Left ventricle myocardium superior (tissue), 1 donor: ENCODE measurements around the gene DGKI. TPM values are rescaled to one million over a fixed set of nuclear protein-coding genes. Genes with fewer than 3 reads are reported as not detected.

Source experiments
- ATAC-seq: fragments of 200-7000 bp; cut with Tn5 transposase; one replicate; pipeline ENCODE4 v1.9.1; 2020; ENCODE audit warnings: mild to moderate bottlenecking, moderate library complexity
- DNase-seq: peaks from one replicate; pipeline ENCODE4 v3.0.0-alpha.2; 2020
- intact Hi-C: fragments of 100-400 bp; cut with micrococcal nuclease; formaldehyde crosslinking; loops from one replicate; pipeline ENCODE4 v1.11.0; 2022
- total RNA-seq: library from RNA; stranded (reverse); fragmentation: NEBNext Ultra II Directional; extraction: Animal tissue kit (Norgen Biotek cat#: 25700); gene quantifications from one replicate; pipeline ENCODE4 v1.2.1, GENCODE V29; 2021
- donor health status: DM: no; HTN: yes; CAD: no; lungs with severe emphysema.

The DGKI gene
- total RNA-seq, 1 donor from 2014 or later: 0.47 TPM

DNA sequence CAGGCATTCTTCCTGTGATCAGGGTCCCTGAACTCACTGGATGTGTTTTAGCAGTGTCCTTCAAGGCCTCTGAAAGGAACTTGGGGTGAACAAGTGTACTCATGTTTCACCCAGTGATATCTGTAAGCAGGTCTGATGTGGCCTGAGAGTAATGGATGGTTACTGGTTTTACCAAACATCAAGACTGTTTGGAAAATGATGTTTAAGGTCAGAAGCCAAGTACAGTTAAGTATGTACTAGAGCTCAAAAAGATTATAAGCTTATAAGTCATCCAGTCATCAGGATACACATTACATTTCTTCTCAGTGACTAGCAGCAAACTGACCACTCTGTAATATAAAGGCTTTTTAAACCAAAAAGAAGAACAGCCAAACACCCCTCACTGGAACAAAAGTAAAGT, 423.5 kb downstream of the DGKI start:
- intact Hi-C loops: no loop called here
- ATAC-seq (no peak), DNase-seq (no peak)

DNA sequence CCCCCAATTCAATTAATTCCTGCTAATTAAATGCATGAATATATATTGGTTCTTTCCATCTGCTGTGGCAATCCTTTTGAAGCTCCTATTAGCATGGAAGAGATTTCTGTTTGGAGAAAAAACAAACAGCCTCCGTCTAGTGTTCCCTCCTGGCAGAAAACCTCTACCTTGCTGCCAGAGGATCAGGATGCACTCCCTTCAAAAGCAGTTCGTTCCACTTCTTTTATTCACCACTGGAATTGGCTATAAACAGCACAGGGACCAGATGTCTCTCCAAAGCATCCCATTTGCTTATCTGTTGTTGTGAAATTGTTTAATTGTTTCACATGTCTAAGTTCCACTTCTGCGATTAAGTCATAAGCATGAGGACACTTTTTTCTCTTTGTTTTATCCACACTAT, 425.4 kb downstream of the DGKI start:
- peak; percentile 93 for ATAC-seq
- no peak for DNase-seq
- intact Hi-C loops: no loop called here

DNA sequence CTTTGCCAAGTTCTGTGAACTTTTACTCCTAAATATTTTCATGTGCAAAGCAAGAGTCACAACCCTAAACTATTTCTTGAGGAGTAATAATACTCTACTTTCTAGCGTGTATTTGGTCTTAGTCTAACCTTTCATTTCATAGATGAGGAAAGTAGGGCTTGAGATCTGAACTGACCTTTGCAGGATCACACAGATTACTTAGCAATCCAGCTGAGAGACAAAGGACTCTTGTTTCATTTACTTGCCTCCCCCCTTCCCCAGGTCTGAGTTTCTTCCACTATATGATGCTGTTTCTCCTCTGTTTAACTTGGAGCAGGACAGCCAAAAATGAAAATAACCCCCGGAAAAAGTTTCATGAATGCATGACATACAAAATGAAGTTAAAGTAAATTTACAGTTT, 427.9 kb downstream of the DGKI start:
- intact Hi-C loops: no loop called here
- ATAC-seq (no peak), DNase-seq (no peak)

DNA sequence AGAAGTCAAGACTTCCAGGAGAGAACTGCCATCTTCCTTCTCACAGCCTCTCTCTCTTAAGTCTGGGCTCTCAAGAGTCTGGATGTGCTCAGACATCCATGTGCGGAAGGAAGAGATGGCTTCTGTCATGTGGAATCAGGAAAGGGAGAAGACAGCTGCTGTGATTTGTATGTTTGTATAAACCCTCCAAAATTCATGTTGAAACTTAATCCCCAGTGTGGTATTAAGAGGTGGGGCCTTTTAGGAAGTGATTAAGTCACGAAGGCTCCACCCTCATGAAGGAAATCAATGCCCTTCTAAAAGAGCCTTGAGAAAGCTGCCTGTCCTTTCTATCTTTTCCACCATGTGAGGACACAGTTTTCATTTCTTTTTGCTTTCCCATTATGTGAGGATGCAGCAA, 429.3 kb downstream of the DGKI start:
- intact Hi-C loops: no loop called here
- DNase-seq: no peak
- ATAC-seq: peak; percentile 76

DNA sequence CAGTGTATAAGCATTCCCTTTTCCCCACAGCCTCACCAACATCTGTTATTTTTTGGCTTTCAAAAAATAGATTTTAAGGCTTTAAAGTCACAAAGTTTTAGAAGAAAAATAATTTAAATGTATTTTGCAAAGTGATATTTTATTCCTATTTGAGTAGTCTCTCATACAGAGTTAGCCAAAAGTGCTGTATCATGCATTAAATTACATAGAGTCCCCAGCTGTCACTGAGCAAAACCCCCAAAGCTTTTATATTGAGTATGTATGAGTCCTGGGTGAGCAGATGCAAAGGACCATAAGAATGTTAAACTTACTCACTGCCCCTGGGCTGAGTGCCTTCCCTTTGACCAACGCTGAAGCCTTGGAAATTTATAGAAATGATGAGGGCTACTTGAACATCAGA, 432.9 kb downstream of the DGKI start:
- no peak for DNase-seq
- ATAC-seq: no peak
- intact Hi-C loops: no loop called here

DNA sequence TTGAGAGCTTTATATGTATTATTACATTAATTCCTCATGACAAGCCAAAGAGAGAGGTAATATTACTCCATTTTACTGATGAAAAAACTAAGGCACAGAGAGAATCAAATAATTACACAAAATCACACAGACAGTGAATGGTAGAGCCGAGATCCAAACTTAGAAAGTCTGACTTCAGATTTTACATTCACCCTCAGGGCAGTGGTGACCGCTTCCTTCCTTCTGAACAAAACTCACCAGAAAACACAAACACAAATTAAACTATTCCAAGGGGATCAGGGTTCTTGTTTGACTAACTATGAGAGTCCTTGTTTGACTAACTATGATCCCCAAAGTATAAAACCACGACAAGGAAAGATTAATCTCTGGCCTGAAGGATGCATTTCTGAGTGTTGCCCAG, 435.3 kb downstream of the DGKI start:
- DNase-seq (no peak), ATAC-seq (no peak)
- intact Hi-C loops: no loop called here

DNA sequence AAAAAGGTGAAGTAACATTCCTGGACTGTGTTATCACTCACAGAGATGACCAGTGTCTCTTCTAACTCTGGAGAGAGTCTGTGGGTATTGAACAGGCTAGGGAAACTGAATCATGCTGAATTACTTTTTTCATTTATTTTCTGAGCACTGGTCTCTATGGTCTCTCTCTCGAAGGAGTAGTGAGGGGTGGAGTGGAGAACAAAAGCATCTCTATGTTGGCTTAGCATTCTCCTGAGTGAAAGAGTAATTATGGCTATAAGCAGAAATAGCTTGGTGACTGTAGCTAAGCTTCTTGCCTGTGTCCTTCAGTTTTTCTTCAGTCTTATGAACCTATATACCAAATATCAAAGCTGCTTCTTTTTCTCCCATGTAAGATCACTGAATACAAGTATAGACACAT, 438.6 kb downstream of the DGKI start:
- intact Hi-C loops: no loop called here
- no peak for DNase-seq
- ATAC-seq: no peak

DNA sequence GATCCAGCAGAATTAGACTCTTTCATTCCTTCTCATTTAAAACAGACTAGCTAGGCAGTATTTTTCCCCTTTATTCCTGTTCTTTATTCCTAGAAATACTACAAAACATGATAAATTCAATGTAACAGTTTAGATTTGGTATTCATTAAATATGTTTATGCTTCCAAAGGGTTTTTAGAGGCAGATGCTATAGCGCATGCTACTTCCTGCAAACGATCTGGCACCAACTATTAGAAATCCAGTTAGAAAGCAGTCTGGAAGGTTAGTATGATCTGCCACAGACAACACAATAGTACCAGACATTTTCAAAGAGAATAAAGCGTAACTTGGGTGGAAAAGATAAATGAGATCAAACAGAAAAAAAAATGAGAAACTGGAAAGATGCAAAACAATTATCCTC, 439.7 kb downstream of the DGKI start:
- DNase-seq (no peak), ATAC-seq (no peak)
- intact Hi-C loops: no loop called here

DNA sequence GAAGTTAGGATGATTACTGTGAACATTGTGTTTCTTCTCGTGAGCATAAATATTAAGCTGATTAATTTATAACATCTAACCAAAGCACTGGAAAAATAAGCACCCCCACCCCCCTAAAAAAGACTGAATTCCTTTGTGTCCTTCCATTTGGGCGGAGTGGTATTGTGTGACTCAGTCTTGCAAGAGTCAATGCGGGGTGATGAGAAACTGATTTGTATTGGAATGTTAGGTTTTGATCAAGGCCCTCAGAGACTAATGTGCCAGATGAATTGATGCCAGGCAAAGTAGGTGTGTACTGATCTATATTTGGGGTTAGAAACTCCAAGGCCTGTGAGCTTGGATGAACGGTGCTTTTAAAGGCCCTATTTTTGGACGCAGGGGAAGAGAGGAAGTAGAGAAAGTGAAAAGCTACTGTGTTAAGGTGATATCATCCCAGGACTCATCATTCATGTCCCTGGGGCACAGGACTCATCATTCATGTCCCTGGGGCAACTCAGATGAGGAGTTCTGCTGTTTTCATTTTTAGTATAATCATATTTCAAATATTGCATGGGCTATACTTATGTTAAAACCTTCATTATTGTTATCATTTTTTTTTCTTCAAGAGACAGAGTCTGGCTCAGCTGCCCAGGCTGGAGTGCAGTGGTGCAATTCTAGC, 442.0 kb downstream of the DGKI start:
- intact Hi-C loops: no loop called here
- ATAC-seq (no peak), DNase-seq (no peak)

DNA sequence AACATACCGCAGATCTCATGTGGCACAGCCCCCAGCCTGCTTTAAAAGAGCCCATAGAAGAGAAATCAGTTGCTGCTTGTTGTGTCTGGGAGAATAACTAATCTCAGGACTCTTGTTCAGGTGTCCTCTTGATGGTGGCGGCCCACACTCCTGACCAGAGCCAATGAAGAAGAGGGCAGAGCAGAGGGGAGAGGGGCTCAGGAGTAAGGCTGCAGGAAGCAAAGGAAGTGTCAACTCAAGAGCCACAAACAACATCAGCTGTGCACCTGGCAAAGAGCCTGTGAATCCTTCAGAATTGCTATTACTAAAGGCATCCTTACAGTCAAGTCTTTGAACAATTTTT, 443.4 kb downstream of the DGKI start:
- DNase-seq (no peak), ATAC-seq (no peak)
- intact Hi-C loops: no loop called here

DNA sequence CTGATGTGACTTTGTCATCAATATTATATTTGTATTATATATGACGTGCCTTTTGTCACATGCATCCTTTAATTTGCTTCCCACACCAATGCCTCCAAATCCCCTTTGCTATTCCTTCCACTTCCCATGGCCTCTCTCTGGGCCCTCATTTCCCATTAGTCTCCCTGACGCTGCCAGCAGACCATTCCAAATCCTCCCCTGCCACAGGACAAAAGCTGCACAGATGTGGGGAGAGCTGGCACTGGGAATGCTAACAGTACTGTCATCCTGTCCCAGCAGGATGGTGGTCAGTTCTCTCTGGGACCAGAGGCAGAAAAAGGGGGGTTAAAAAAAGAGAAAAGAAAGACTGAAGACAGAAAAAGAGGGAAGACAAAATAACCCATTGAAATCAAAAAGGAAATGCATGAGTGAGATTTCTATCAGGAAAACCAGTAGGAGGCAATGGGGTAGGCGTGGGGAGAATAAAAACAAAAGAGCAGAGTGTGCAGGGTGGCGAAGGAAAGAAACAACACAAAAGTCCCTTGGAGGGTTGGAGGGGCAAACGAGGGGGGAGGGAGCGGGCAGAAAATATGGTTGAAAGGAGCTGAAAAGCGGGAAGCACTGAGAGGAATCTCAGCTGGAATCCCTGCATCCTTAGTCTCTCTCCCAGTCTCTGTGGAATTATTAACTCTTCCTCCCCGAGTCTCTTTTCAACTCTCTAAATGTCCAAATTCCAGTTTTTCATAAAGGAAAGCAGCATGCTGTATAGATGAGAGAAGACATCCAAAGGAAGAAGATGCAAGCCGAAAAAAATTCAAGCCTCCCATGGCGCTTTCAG, 444.0 kb downstream of the DGKI start:
- no peak for DNase-seq
- intact Hi-C loops: no loop called here
- no peak for ATAC-seq

DNA sequence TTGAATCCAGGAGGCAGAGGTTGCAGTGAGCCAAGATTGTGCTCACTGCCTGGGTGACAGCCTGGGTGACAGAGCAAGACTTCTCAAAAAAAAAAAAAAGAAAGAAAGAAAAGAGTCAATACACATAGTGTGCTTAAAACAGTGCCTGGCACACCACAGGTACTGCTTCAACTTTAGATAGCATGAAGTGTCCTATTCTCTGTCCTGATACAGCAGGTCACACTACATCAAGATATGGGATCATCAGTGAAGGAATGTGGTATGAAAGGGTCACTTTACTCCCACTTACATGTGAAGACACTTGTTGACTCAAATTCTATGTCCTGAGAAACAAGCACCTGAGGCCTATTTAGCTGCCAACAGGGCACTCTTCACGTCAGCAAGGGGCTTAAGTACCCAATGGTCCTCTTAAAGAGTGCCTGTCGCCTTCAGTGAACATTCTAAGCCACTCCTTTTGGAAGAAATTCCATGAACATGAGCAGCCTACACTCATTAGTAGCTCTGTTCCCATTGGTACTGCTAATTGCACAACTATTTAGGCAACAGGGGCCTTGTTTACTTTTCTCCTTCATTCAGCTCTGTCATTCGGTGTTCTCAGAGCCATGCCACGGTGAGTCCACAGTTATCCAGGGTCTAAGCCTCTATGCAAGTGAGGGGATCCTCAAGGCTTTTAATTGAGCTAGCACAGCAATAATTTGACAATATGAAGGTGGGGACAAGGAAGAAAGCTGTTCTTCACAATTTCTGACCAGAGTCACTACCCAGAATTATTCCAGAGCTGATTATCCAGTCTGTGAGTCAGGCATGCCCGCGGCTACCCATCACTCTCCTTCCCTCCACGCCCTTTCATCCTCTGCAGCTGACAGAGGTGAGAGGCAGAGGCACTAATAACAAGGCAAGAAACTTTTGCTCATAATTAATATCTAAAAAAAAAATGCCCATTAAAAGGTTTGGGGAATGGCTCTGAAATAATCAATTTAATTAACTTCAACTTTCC, 446.6 kb downstream of the DGKI start:
- DNase-seq (no peak), ATAC-seq (no peak)
- intact Hi-C loops: no loop called here

DNA sequence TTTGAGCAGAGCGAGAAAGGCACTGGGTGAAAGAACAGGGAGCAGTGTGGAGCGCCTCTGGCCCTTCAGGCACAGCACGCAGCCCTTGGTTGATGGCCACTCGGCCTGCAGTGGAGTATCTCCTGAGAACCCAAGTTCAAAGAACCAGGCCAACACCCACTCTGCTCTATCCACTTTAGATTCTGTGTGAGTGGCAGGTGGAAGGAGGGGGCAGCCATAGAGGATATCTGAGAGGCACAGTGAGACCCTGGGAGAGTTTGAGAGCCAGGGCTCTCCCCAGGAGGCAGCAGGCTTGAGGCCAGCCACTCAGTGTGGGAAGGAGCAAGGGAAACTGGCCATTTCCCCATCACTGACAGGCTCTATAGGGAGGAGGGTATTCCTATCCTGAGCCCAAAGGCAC, 450.7 kb downstream of the DGKI start:
- DNase-seq: no peak
- intact Hi-C loops: no loop called here
- no peak for ATAC-seq

DNA sequence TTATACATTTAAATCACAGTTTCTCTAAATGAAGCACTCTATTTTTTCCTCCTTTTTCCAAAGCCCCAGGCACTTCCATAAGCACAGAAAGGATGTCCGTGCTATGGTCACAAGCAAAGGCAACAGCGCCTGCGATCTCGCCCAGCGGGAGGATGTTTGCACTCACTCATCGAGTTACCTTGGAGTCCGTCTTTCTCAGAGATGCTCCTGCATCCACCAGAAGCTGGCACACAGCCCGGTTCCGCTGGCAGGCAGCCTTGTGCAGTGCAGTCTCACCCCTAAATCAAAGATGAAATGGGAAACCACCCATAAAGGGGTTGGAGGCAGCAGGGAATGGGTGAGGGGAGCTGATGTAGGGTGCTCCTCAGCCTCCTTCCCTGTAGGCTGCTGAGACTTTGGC, 451.4 kb downstream of the DGKI start:
- no peak for ATAC-seq
- intact Hi-C loops: no loop called here
- DNase-seq: peak; percentile 35

DNA sequence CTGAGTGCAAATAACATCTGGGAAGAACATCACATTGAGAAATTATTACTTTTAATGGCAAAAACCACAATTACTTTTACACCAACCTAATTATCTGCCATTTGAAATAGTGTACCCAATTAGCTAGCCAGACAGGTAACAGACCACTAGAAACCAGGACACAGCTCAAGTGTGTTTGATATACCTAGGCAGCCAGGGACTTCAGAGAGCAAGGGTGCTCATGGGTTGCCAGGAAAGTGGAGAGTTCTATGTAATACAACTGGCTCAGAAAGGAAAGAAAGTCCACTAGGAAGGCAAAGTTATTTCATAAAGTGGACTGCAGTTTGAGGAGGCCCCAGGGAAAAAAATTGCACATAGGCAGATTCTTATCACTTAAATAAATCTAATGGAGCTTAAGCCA, 453.2 kb downstream of the DGKI start:
- intact Hi-C loops: no loop called here
- DNase-seq (no peak), ATAC-seq (no peak)

DNA sequence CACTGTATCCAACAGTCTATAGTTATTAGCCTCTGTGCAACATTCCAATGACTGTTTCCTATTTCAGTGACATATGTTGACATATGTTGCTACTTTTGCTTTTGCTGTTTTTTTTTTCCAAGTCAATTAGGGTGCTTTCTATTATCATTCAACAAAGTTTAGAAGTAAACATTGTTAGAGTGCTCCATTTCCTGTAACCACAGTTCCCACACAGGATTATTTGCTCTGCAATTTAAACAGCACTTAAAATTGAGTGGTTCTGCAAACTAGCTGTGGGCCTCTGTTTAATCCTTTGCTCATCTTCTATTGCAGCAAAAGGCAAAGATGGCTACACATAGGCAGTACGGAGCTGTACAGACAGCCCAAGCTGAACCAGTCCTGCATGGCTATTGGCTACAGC, 456.7 kb downstream of the DGKI start:
- ATAC-seq (no peak), DNase-seq (no peak)
- intact Hi-C loops: no loop called here

DNA sequence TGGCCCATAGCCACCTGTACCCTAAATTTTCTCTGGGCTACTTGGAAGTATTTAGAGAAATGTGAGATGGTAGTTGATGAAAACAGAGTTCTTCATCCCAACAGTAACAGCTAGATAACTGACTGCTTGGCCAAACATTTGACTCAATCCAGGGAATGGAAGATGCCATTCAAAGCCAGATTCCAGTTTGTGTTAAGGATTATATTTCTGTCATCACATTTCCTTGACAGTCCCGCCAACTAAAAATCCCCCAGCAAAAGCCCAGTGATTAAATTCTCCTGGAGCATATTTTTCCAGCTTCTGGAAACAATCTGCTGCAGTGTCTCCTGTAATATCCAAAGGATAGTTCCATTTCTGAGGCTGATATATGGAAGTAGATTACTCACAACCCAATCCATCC, 457.9 kb downstream of the DGKI start:
- intact Hi-C loops: no loop called here
- ATAC-seq (no peak), DNase-seq (no peak)

DNA sequence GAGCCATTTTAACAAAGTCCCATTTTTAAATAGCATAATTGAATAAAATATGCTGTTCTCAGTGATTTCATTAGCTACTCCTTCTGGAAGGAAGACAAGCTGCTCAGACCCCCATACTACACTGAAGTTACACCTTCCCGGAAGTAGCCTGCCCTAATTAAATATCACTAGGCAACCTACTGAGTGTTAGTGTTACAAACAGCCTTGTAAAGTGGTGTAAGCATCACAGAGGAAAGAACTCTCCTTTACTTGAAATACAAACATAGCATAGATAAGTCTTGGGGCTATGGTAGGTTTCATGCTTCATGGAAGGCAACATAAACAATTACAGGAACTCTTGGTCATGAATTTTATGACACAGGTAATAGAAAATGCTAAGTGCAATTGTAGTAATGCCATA, 459.8 kb downstream of the DGKI start:
- intact Hi-C loops: no loop called here
- DNase-seq: no peak
- no peak for ATAC-seq

DNA sequence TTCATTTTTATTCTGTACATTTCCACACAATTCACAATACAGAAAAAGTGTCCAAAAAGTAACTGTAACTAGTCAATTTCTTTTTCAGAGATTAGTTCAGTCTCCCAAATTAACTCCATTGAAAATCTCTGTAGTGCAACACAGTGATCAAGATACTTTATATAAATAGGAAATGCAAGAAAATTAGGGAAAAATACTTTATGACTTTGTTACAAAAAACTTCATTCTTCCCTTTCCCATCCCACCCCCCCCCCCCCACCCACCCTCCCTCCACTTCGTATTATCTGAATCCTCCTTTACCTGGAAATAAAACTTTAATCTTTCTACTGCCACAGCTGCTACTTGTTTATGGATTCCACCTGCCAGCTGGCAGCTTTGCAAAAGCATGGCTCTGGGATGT, 465.7 kb downstream of the DGKI start:
- ATAC-seq: no peak
- no peak for DNase-seq
- intact Hi-C loops: no loop called here

DNA sequence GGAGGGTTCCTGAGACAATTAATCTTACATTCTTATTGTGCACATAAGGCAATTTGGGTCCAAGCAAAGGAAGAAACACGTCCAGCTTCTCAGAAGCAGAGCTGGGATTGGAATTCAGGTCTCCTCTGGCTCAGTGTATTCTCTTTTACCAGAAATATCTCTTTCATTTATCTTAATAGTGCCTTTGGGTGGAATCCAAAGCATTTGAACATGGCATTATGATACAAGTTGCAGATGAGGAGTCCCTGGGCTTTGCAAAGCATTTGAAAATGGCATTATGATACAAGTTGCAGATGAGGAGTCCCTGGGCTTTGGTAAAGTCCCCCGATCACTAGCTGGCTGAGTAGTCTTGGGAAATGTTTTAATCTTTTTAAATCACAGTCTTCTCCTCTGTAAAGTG, 473.3 kb downstream of the DGKI start:
- DNase-seq (no peak), ATAC-seq (no peak)
- intact Hi-C loops: no loop called here
